PC-9 (cell line): ENCODE results near the gene TRAPPC3.

Source experiments
- EZH2 ChIP-seq: fragments of 200-600 bp; sonication (generic); IDR thresholded peaks from 2 replicates; pipeline ENCODE4 v1.8.0; 2017; ENCODE audit warnings: antibody characterized with exemption, low read depth
- TF ChIP-seq, protein P1 (sequence below): fragments of 200-600 bp; sonication (generic); conservative IDR thresholded peaks from 2 replicates; pipeline ENCODE4 v1.6.1; 2017; ENCODE audit warnings: mixed run types, antibody characterized with exemption, mild to moderate bottlenecking, moderate library complexity

DNA sequence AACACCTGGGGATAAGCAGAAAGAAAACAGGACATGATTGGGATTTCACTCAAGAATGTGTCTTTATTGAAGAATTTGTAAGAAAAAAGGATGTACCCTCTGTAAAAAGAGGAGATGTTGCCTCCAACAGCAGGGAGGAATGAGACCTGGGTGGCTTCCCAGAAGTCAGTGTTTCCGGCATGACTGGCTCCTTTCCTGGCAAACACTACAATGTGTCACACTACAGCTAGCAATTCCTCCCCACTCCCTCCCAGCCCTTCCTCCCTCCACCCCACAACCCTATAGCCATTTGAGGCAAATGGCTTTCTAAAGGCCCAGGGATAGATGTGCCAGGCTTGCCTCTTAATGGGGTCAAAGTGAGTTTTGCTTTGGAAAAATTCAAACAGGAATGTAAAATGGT is 12.8 kb downstream of the TRAPPC3 start:
- no peak for TF ChIP-seq EZH2
- TF ChIP-seq, protein P1, sequence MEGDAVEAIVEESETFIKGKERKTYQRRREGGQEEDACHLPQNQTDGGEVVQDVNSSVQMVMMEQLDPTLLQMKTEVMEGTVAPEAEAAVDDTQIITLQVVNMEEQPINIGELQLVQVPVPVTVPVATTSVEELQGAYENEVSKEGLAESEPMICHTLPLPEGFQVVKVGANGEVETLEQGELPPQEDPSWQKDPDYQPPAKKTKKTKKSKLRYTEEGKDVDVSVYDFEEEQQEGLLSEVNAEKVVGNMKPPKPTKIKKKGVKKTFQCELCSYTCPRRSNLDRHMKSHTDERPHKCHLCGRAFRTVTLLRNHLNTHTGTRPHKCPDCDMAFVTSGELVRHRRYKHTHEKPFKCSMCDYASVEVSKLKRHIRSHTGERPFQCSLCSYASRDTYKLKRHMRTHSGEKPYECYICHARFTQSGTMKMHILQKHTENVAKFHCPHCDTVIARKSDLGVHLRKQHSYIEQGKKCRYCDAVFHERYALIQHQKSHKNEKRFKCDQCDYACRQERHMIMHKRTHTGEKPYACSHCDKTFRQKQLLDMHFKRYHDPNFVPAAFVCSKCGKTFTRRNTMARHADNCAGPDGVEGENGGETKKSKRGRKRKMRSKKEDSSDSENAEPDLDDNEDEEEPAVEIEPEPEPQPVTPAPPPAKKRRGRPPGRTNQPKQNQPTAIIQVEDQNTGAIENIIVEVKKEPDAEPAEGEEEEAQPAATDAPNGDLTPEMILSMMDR: no peak
